Liver (tissue), 9 donors: ENCODE data around the gene HSF2BP. TPM values are rescaled to one million over a fixed set of nuclear protein-coding genes. Genes with fewer than 3 reads are reported as not detected.

Source experiments
- DNase-seq: peaks from one replicate; pipeline ENCODE4 v3.0.0-alpha.2; 2017; ENCODE audit warnings: low spot score
- H3K27ac ChIP-seq, 2 donors: one replicate each; pipeline ENCODE4 v1.7.0; 2013; ENCODE audit warnings: inconsistent platforms in 2 of 2, low read length in 2 of 2, control low read depth in 1 of 2, low read depth in 1 of 2, mild to moderate bottlenecking in 1 of 2
- H3K27me3 ChIP-seq, 4 donors: one replicate each; pipeline versions ENCODE4 v1.6.1 to v1.7.0; 2013; ENCODE audit warnings: low read length in 3 of 4, inconsistent platforms in 1 of 4, mild to moderate bottlenecking in 1 of 4, moderate library complexity in 1 of 4; ENCODE audit not compliant: control insufficient read depth in 4 of 4, insufficient read depth in 4 of 4
- H3K36me3 ChIP-seq, 4 donors: one replicate each; pipeline versions ENCODE4 v1.6.1 to v1.7.0; 2013; ENCODE audit warnings: low read length in 3 of 4, mild to moderate bottlenecking in 3 of 4, low read depth in 1 of 4, moderate library complexity in 1 of 4; ENCODE audit not compliant: control insufficient read depth in 4 of 4, insufficient read depth in 3 of 4
- H3K4me1 ChIP-seq, 4 donors: one replicate each; pipeline versions ENCODE4 v1.6.1 to v1.7.0; 2013; ENCODE audit warnings: low read length in 3 of 4, mild to moderate bottlenecking in 3 of 4, moderate library complexity in 1 of 4; ENCODE audit not compliant: control insufficient read depth in 4 of 4, insufficient read depth in 4 of 4
- H3K4me3 ChIP-seq, 3 donors: one replicate each; pipeline versions ENCODE4 v1.6.1 to v1.7.0; 2013; ENCODE audit warnings: low read length in 3 of 3, control low read depth in 1 of 3, low read depth in 1 of 3, mild to moderate bottlenecking in 1 of 3
- H3K9ac ChIP-seq, 2 donors: one replicate each; pipeline ENCODE4 v1.7.0; 2013; ENCODE audit warnings: low read length in 2 of 2, mild to moderate bottlenecking in 2 of 2, moderate library complexity in 2 of 2, control low read depth in 1 of 2, low read depth in 1 of 2
- H3K9me3 ChIP-seq, 4 donors: one replicate each; pipeline versions ENCODE4 v1.6.1 to v1.7.0; 2013; ENCODE audit warnings: low read length in 3 of 4; ENCODE audit not compliant: control insufficient read depth in 4 of 4
- ATF3 ChIP-seq: IDR thresholded peaks from 2 replicates; pipeline ENCODE4 v1.6.1; 2016; ENCODE audit warnings: antibody characterized with exemption
- EGR1 ChIP-seq, 2 donors: IDR thresholded peaks; 2 replicates each; pipeline ENCODE4 v1.6.1; 2016 to 2018; ENCODE audit warnings: antibody characterized with exemption in 2 of 2, low read depth in 2 of 2
- FOXA1 ChIP-seq: IDR thresholded peaks from 2 replicates; pipeline ENCODE4 v1.6.1; 2016; ENCODE audit warnings: antibody characterized with exemption
- FOXA2 ChIP-seq: IDR thresholded peaks from 2 replicates; pipeline ENCODE4 v1.6.1; 2016; ENCODE audit warnings: antibody characterized with exemption
- GABPA ChIP-seq, 2 donors: IDR thresholded peaks in 1 of 2; conservative IDR thresholded peaks in 1 of 2; 2 replicates each; pipeline ENCODE4 v1.6.1; 2016; ENCODE audit warnings: antibody characterized with exemption in 2 of 2, mild to moderate bottlenecking in 1 of 2, moderate library complexity in 1 of 2
- HNF4A ChIP-seq, 2 donors: conservative IDR thresholded peaks; 2 replicates each; pipeline ENCODE4 v1.6.1; 2016; ENCODE audit warnings: antibody characterized with exemption in 2 of 2, mild to moderate bottlenecking in 2 of 2
- HNF4G ChIP-seq: IDR thresholded peaks from 2 replicates; pipeline ENCODE4 v1.6.1; 2016; ENCODE audit warnings: antibody characterized with exemption
- JUND ChIP-seq, 2 donors: IDR thresholded peaks; 2 replicates each; pipeline ENCODE4 v1.6.1; 2016; ENCODE audit warnings: antibody characterized with exemption in 2 of 2
- NR2F2 ChIP-seq: IDR thresholded peaks from 2 replicates; pipeline ENCODE4 v1.6.1; 2016; ENCODE audit warnings: antibody characterized with exemption
- RAD21 ChIP-seq, 2 donors: IDR thresholded peaks; 2 replicates each; pipeline ENCODE4 v1.6.1; 2016; ENCODE audit warnings: antibody characterized with exemption in 2 of 2, mild to moderate bottlenecking in 2 of 2
- REST ChIP-seq: IDR thresholded peaks from 2 replicates; pipeline ENCODE4 v1.6.1; 2016; ENCODE audit warnings: antibody characterized with exemption, mild to moderate bottlenecking
- RXRA ChIP-seq, 2 donors: IDR thresholded peaks; 2 replicates each; pipeline ENCODE4 v1.6.1; 2017 to 2018; ENCODE audit warnings: antibody characterized with exemption in 2 of 2, mild to moderate bottlenecking in 1 of 2
- SP1 ChIP-seq: IDR thresholded peaks from 2 replicates; pipeline ENCODE4 v1.6.1; 2018; ENCODE audit warnings: antibody characterized with exemption, mild to moderate bottlenecking
- TAF1 ChIP-seq: conservative IDR thresholded peaks from 2 replicates; pipeline ENCODE4 v1.6.1; 2016; ENCODE audit warnings: antibody characterized with exemption, mild to moderate bottlenecking
- YY1 ChIP-seq: IDR thresholded peaks from 2 replicates; pipeline ENCODE4 v1.6.1; 2016; ENCODE audit warnings: antibody characterized with exemption, mild to moderate bottlenecking
- WGBS: extraction: QIAGEN DNeasy Blood & Tissue Kit; methylation state at CpG from one replicate; pipeline ENCODE4 v1.1.7; 2013; 5-methylcytosine and 5-hydroxymethylcytosine counted together
- polyA plus RNA-seq, 2 donors: library from polyadenylated mRNA; stranded (reverse) in 1 of 2; unstranded in 1 of 2; fragments of 200-250 nt in 1 of 2; fragments of >200 nt in 1 of 2; fragmentation: Nextera tagmentation in 1 of 2; extraction: Ambion mirVana in 1 of 2; gene quantifications; one replicate each; pipeline versions ENCODE4 v1.2.1 to v1.2.3, GENCODE V29; 2013 to 2015
- total RNA-seq, 2 donors: library from RNA; depleted of rRNA; stranded (reverse); fragments of >200 nt; gene quantifications; one replicate each; pipeline ENCODE4 v1.2.3, GENCODE V29; 2014
- TF ChIP-seq, protein P1 (sequence below): IDR thresholded peaks from 2 replicates; pipeline ENCODE4 v1.6.1; 2016; ENCODE audit warnings: antibody characterized with exemption
- TF ChIP-seq, protein P2 (sequence below): IDR thresholded peaks from 2 replicates; pipeline ENCODE4 v1.6.1; 2016; ENCODE audit warnings: antibody characterized with exemption
- TF ChIP-seq, protein P3 (sequence below): fragments of 150-350 bp; IDR thresholded peaks from 2 replicates; pipeline ENCODE4 v1.5.1; 2017; ENCODE audit warnings: improper control_type of control experiment, low read depth, low read length; ENCODE audit not compliant: missing input control
- donor health status: healthy.
- donor health status: healthy.
- donor health status: healthy.
- donor health status: healthy.
- donor health status: healthy.

Gene HSF2BP
- total and polyA plus RNA-seq, 4 donors: 0.14 to 0.33 (median 0.16) TPM; not detected in 1

- TF ChIP-seq, protein P1, sequence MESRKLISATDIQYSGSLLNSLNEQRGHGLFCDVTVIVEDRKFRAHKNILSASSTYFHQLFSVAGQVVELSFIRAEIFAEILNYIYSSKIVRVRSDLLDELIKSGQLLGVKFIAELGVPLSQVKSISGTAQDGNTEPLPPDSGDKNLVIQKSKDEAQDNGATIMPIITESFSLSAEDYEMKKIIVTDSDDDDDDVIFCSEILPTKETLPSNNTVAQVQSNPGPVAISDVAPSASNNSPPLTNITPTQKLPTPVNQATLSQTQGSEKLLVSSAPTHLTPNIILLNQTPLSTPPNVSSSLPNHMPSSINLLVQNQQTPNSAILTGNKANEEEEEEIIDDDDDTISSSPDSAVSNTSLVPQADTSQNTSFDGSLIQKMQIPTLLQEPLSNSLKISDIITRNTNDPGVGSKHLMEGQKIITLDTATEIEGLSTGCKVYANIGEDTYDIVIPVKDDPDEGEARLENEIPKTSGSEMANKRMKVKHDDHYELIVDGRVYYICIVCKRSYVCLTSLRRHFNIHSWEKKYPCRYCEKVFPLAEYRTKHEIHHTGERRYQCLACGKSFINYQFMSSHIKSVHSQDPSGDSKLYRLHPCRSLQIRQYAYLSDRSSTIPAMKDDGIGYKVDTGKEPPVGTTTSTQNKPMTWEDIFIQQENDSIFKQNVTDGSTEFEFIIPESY: no peak
- no peak for TF ChIP-seq NR2F2
- TF ChIP-seq SP1: no peak
- TF ChIP-seq ATF3: no peak
- no peak for TF ChIP-seq RAD21 (IDR thresholded peaks at IDR 0.05)
- no peak for TF ChIP-seq GABPA (IDR thresholded peaks at IDR 0.05 in 1 of 2, conservative IDR thresholded peaks at IDR 0.05 in 1 of 2)
- no peak for TF ChIP-seq YY1
- TF ChIP-seq RXRA (IDR thresholded peaks at IDR 0.05): no peak
- TF ChIP-seq HNF4G: no peak
- no peak for TF ChIP-seq HNF4A (conservative IDR thresholded peaks at IDR 0.05)
- TF ChIP-seq, protein P2, sequence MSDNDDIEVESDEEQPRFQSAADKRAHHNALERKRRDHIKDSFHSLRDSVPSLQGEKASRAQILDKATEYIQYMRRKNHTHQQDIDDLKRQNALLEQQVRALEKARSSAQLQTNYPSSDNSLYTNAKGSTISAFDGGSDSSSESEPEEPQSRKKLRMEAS: no peak
- no peak for TF ChIP-seq JUND (IDR thresholded peaks at IDR 0.05)
- TF ChIP-seq, protein P3, sequence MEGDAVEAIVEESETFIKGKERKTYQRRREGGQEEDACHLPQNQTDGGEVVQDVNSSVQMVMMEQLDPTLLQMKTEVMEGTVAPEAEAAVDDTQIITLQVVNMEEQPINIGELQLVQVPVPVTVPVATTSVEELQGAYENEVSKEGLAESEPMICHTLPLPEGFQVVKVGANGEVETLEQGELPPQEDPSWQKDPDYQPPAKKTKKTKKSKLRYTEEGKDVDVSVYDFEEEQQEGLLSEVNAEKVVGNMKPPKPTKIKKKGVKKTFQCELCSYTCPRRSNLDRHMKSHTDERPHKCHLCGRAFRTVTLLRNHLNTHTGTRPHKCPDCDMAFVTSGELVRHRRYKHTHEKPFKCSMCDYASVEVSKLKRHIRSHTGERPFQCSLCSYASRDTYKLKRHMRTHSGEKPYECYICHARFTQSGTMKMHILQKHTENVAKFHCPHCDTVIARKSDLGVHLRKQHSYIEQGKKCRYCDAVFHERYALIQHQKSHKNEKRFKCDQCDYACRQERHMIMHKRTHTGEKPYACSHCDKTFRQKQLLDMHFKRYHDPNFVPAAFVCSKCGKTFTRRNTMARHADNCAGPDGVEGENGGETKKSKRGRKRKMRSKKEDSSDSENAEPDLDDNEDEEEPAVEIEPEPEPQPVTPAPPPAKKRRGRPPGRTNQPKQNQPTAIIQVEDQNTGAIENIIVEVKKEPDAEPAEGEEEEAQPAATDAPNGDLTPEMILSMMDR: no peak
- no peak for TF ChIP-seq EGR1 (IDR thresholded peaks at IDR 0.05; ENCODE audit: low read depth in 2 of 2)
- no peak for TF ChIP-seq FOXA2
- TF ChIP-seq FOXA1: no peak
- TF ChIP-seq REST: no peak
- no peak for TF ChIP-seq TAF1
- H3K36me3 ChIP-seq: no peaks in the 10 kb centered on the region
- no peak overlapping the region for H3K4me3 ChIP-seq
- H3K27me3 ChIP-seq: no peaks in the 10 kb centered on the region
- H3K27ac ChIP-seq: no peak overlapping the region
- no peaks in the 10 kb centered on the region for H3K4me1 ChIP-seq
- no peak for DNase-seq
- H3K9me3 ChIP-seq: no peaks in the 10 kb centered on the region
- no peak overlapping the region for H3K9ac ChIP-seq
- WGBS: 95% methylated on average over 8 of the region's 8 CpGs
Observed at GRCh38 chr21:43603641-43604504, 55.4 kb downstream of the HSF2BP start.
